Endothelial cell of umbilical vein (primary cell): ENCODE measurements around the gene XIAP.
"Not testable (repeated sequence)": the region's sequence is repeated elsewhere in the genome, so short reads cannot be mapped to it uniquely, and the experiment has no call there.

Experiments used
- CTCF ChIP-seq, 2 donors: IDR thresholded peaks; 1 replicate in 1 of 2; 2 replicates in 1 of 2; pipeline ENCODE4 v1.5.1; 2011; ENCODE audit warnings: low read length in 2 of 2, mild to moderate bottlenecking in 2 of 2, moderate library complexity in 2 of 2, control low read depth in 1 of 2, inconsistent platforms in 1 of 2, low read depth in 1 of 2; ENCODE audit not compliant: insufficient read depth in 1 of 2; ENCODE audit errors: extremely low read depth in 1 of 2
- EZH2 ChIP-seq: IDR thresholded peaks from 2 replicates; pipeline ENCODE4 v1.6.1; 2012; ENCODE audit warnings: borderline replicate concordance, low read depth, mild to moderate bottlenecking, moderate library complexity, low read length, inconsistent platforms; ENCODE audit not compliant: severe bottlenecking
- MYC ChIP-seq: IDR thresholded peaks from one replicate; pipeline ENCODE4 v1.6.1; 2011; ENCODE audit warnings: mild to moderate bottlenecking, low read depth, low read length
- POLR2A ChIP-seq: IDR thresholded peaks from 2 replicates; pipeline ENCODE4 v1.6.1; 2012; ENCODE audit warnings: low read depth, mild to moderate bottlenecking, control low read depth, low read length

GRCh38 chrX:123903261-123903660 is 43.4 kb downstream of the XIAP start:
- TF ChIP-seq CTCF (IDR thresholded peaks at IDR 0.05; ENCODE audit: extremely low read depth in 1 of 2, insufficient read depth in 1 of 2, low read depth in 1 of 2, low read length in 2 of 2); MYC; EZH2; POLR2A: not testable (repeated sequence)
